Measurements from ENCODE around the gene DMD. TPM values are rescaled to one million over a fixed set of nuclear protein-coding genes. Genes with fewer than 3 reads are reported as not detected.

DMD gene
- total RNA-seq, 1 experiment from 2014 or later = 19.3 TPM

GRCh38 chrX:33207056-33207455 is 4.3 kb downstream of the DMD start:
- Mint-ChIP-seq H3K36me3 (ENCODE audit: insufficient read depth, unreplicated experiment) (no peaks in the 10 kb centered on the region), H3K27me3 (ENCODE audit: insufficient read depth, unreplicated experiment) (peaks cover 38% of the 10 kb centered on the region), H3K4me3 (ENCODE audit: unreplicated experiment) (peak overlapping the region; percentile 52), H3K27ac (ENCODE audit: low read depth, unreplicated experiment) (peak overlapping the region; percentile 51), H3K9me3 (ENCODE audit: unreplicated experiment) (no peaks in the 10 kb centered on the region), H3K4me1 (ENCODE audit: insufficient read depth, unreplicated experiment) (peaks cover 17% of the 10 kb centered on the region)
- ChIA-PET POLR2A (no interaction called here), CTCF (interaction anchor here (0.6 kb wide), 2 partner anchors 146 to 506 kb away, joined by 3 read pairs; no protein-coding TSS in a partner anchor)
- DNase-seq (ENCODE audit: unreplicated experiment) = no peak
- intact Hi-C loops (cut with micrococcal nuclease) = no loop called here
- BruUV-seq (replicated peaks) = no TSS peak
- no peak for TF ChIP-seq CTCF (IDR thresholded peaks at IDR 0.05; ENCODE audit: unreplicated experiment)

DNA sequence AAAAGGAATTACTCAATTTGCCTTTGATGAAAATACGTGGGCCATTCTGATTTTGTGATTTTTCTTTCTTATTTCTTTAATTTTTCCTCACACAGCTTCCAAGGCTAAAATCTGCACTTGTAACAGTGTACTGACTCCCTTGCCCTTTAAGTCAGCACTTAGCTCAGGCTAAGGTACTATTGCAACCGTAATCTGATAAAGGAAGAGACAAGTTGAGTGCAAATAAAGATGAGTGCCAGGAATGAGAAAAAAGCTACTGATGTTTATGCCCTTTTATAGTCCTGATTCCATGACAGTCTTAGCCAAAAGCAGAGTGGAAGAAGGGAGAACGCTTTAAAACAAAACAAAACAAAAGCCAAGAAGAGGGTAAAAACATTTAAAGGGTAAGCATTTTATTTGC is 6.0 kb downstream of the DMD start:
- Mint-ChIP-seq H3K4me1 (ENCODE audit: insufficient read depth, unreplicated experiment) (peaks cover 17% of the 10 kb centered on the region), H3K36me3 (ENCODE audit: insufficient read depth, unreplicated experiment) (no peaks in the 10 kb centered on the region), H3K9me3 (ENCODE audit: unreplicated experiment) (no peaks in the 10 kb centered on the region), H3K4me3 (ENCODE audit: unreplicated experiment) (peak overlapping the region; percentile 57), H3K27ac (ENCODE audit: low read depth, unreplicated experiment) (peak overlapping the region; percentile 39), H3K27me3 (ENCODE audit: insufficient read depth, unreplicated experiment) (peaks cover 38% of the 10 kb centered on the region)
- peak; percentile 6 for DNase-seq (ENCODE audit: unreplicated experiment)
- CTCF ChIA-PET = interaction anchor here (1.0 kb wide), 1 partner anchor 132 kb away, joined by 3 read pairs; no protein-coding TSS in a partner anchor
- POLR2A ChIA-PET = interaction anchor here (0.7 to 1.2 kb wide), 3 partner anchors 101 to 824 kb away, joined by 3 read pairs; no protein-coding TSS in a partner anchor
- no TSS peak for BruUV-seq (replicated peaks)
- intact Hi-C loops (cut with micrococcal nuclease) = no loop called here
- TF ChIP-seq CTCF (IDR thresholded peaks at IDR 0.05; ENCODE audit: unreplicated experiment) = no peak

- peak; percentile 52 for DNase-seq (ENCODE audit: unreplicated experiment)
- intact Hi-C loops (cut with micrococcal nuclease) = no loop called here
- CTCF ChIA-PET = interaction anchor here (1.0 to 1.9 kb wide), 2 partner anchors 10 to 133 kb away, joined by 3 to 4 read pairs; no protein-coding TSS in a partner anchor
- Mint-ChIP-seq H3K4me1 (ENCODE audit: insufficient read depth, unreplicated experiment) (peaks cover 17% of the 10 kb centered on the region), H3K36me3 (ENCODE audit: insufficient read depth, unreplicated experiment) (no peaks in the 10 kb centered on the region), H3K4me3 (ENCODE audit: unreplicated experiment) (peak overlapping the region; percentile 57), H3K9me3 (ENCODE audit: unreplicated experiment) (no peaks in the 10 kb centered on the region), H3K27me3 (ENCODE audit: insufficient read depth, unreplicated experiment) (peaks cover 41% of the 10 kb centered on the region), H3K27ac (ENCODE audit: low read depth, unreplicated experiment) (peak overlapping the region; percentile 39)
- no TSS peak for BruUV-seq (replicated peaks)
- no peak for TF ChIP-seq CTCF (IDR thresholded peaks at IDR 0.05; ENCODE audit: unreplicated experiment)
- POLR2A ChIA-PET = interaction anchor here (0.6 to 1.2 kb wide), 4 partner anchors 47 to 824 kb away, joined by 3 read pairs; no protein-coding TSS in a partner anchor
Observed at GRCh38 chrX:33204889-33205288, 6.5 kb downstream of the DMD start.

GRCh38 chrX:33198561-33199279 is 12.6 kb downstream of the DMD start:
- no peak for DNase-seq (ENCODE audit: unreplicated experiment)
- no peak overlapping the region for H3K4me3 Mint-ChIP-seq (ENCODE audit: unreplicated experiment)
- no peaks in the 10 kb centered on the region for H3K9me3 Mint-ChIP-seq (ENCODE audit: unreplicated experiment)
- no peak overlapping the region for H3K27ac Mint-ChIP-seq (ENCODE audit: low read depth, unreplicated experiment)
- ChIA-PET POLR2A (no interaction called here), CTCF (interaction anchor here (0.9 kb wide), 1 partner anchor 32 kb away, joined by 4 read pairs; no protein-coding TSS in a partner anchor)
- TF ChIP-seq CTCF (IDR thresholded peaks at IDR 0.05; ENCODE audit: unreplicated experiment) = no peak
- H3K36me3 Mint-ChIP-seq (ENCODE audit: insufficient read depth, unreplicated experiment) = no peaks in the 10 kb centered on the region
- H3K4me1 Mint-ChIP-seq (ENCODE audit: insufficient read depth, unreplicated experiment) = no peaks in the 10 kb centered on the region
- no TSS peak for BruUV-seq (replicated peaks)
- peaks cover 28% of the 10 kb centered on the region for H3K27me3 Mint-ChIP-seq (ENCODE audit: insufficient read depth, unreplicated experiment)
- intact Hi-C loops (cut with micrococcal nuclease) = no loop called here

Data from MCF 10A (cell line).